KMS-11 (cell line): ENCODE results near the gene SLC66A3.

Experiments used
- H2AFZ ChIP-seq: fragments of 200-600 bp; sonication (generic); 2 replicates; pipeline ENCODE4 v1.6.1; 2016; ENCODE audit warnings: antibody characterized with exemption, mixed run types, low read depth
- H3K27ac ChIP-seq: fragments of 200-600 bp; sonication (generic); 2 replicates; pipeline ENCODE4 v1.6.1; 2016; ENCODE audit warnings: mild to moderate bottlenecking, mixed run types
- H3K27me3 ChIP-seq: fragments of 200-600 bp; sonication (generic); 2 replicates; pipeline ENCODE4 v1.6.1; 2017; ENCODE audit warnings: mild to moderate bottlenecking, low read depth, mixed run types, moderate library complexity; ENCODE audit not compliant: insufficient read depth
- H3K36me3 ChIP-seq: fragments of 200-600 bp; sonication (generic); 2 replicates; pipeline ENCODE4 v1.6.1; 2017; ENCODE audit warnings: mild to moderate bottlenecking, mixed run types; ENCODE audit not compliant: insufficient read depth
- H3K4me1 ChIP-seq: fragments of 200-600 bp; sonication (generic); 2 replicates; pipeline ENCODE4 v1.6.1; 2016; ENCODE audit warnings: mild to moderate bottlenecking, low read depth, mixed run types; ENCODE audit not compliant: poor library complexity, severe bottlenecking
- H3K4me2 ChIP-seq: fragments of 200-600 bp; sonication (generic); 2 replicates; pipeline ENCODE4 v1.7.0; 2016; ENCODE audit warnings: mild to moderate bottlenecking, mixed run types
- H3K4me3 ChIP-seq: fragments of 200-600 bp; sonication (generic); IDR thresholded peaks from 2 replicates; pipeline ENCODE4 v1.6.1; 2017; ENCODE audit warnings: low read depth, low read length, mixed read lengths; ENCODE audit not compliant: insufficient read depth
- H3K79me2 ChIP-seq: fragments of 200-600 bp; sonication (generic); 2 replicates; pipeline ENCODE4 v1.6.1; 2016; ENCODE audit warnings: low read depth, mixed run types; ENCODE audit not compliant: insufficient read depth
- H3K9ac ChIP-seq: fragments of 200-600 bp; sonication (generic); 2 replicates; pipeline ENCODE4 v1.6.1; 2016; ENCODE audit warnings: mild to moderate bottlenecking, mixed run types
- H4K20me1 ChIP-seq: fragments of 200-600 bp; sonication (generic); 2 replicates; pipeline ENCODE4 v1.6.1; 2016; ENCODE audit warnings: mild to moderate bottlenecking, mixed run types; ENCODE audit not compliant: insufficient read depth
- CTCF ChIP-seq: fragments of 200-600 bp; sonication (generic); conservative IDR thresholded peaks from 2 replicates; pipeline ENCODE4 v1.6.1; 2017; ENCODE audit warnings: low read depth, mild to moderate bottlenecking, antibody characterized with exemption, low read length, moderate library complexity, mixed read lengths

The SLC66A3 gene

GRCh38 chr2:11196246-11196645, 41.0 kb downstream of the SLC66A3 start:
- Histone ChIP-seq H2AFZ (no peak overlapping the region), H3K4me1 (no peaks in the 10 kb centered on the region), H3K36me3 (no peaks in the 10 kb centered on the region), H4K20me1 (no peaks in the 10 kb centered on the region; the same call in 1 of the 2 replicates), H3K4me2 (no peak overlapping the region), H3K4me3 (no peak overlapping the region), H3K27me3 (no peaks in the 10 kb centered on the region), H3K79me2 (no peaks in the 10 kb centered on the region), H3K9ac (no peak overlapping the region), H3K27ac (no peak overlapping the region)
- TF ChIP-seq CTCF: no peak

GRCh38 chr2:11200651-11201050, 45.4 kb downstream of the SLC66A3 start:
- no peaks in the 10 kb centered on the region for H3K79me2 ChIP-seq
- no peak overlapping the region for H3K27ac ChIP-seq
- no peaks in the 10 kb centered on the region for H4K20me1 ChIP-seq
- H3K4me2 ChIP-seq: no peak overlapping the region
- H3K4me3 ChIP-seq: no peak overlapping the region
- no peak for TF ChIP-seq CTCF
- H3K36me3 ChIP-seq: no peaks in the 10 kb centered on the region
- H3K4me1 ChIP-seq: no peaks in the 10 kb centered on the region
- H2AFZ ChIP-seq: no peak overlapping the region
- no peaks in the 10 kb centered on the region for H3K27me3 ChIP-seq
- no peak overlapping the region for H3K9ac ChIP-seq

- TF ChIP-seq CTCF: no peak
- no peak overlapping the region for H3K9ac ChIP-seq
- no peaks in the 10 kb centered on the region for H3K36me3 ChIP-seq
- H3K4me2 ChIP-seq: no peak overlapping the region
- H3K79me2 ChIP-seq: no peaks in the 10 kb centered on the region
- no peak overlapping the region for H3K4me3 ChIP-seq
- H2AFZ ChIP-seq: no peak overlapping the region
- no peaks in the 10 kb centered on the region for H3K27me3 ChIP-seq
- no peak overlapping the region for H3K27ac ChIP-seq
- no peaks in the 10 kb centered on the region for H3K4me1 ChIP-seq
- H4K20me1 ChIP-seq: no peaks in the 10 kb centered on the region
Measured at GRCh38 chr2:11201969-11202368, 46.7 kb downstream of the SLC66A3 start.

- Histone ChIP-seq H2AFZ (no peak overlapping the region), H3K27me3 (no peaks in the 10 kb centered on the region), H3K27ac (no peak overlapping the region), H4K20me1 (no peaks in the 10 kb centered on the region), H3K36me3 (no peaks in the 10 kb centered on the region), H3K4me3 (no peak overlapping the region), H3K79me2 (no peaks in the 10 kb centered on the region), H3K9ac (no peak overlapping the region), H3K4me2 (no peak overlapping the region), H3K4me1 (no peaks in the 10 kb centered on the region)
- no peak for TF ChIP-seq CTCF
Measured at GRCh38 chr2:11203480-11203879, 48.2 kb downstream of the SLC66A3 start.

- Histone ChIP-seq H3K79me2 (no peaks in the 10 kb centered on the region), H3K4me1 (no peaks in the 10 kb centered on the region), H3K27me3 (no peaks in the 10 kb centered on the region), H3K4me2 (no peak overlapping the region), H3K4me3 (no peak overlapping the region), H4K20me1 (no peaks in the 10 kb centered on the region), H3K27ac (no peak overlapping the region), H3K9ac (no peak overlapping the region), H3K36me3 (no peaks in the 10 kb centered on the region), H2AFZ (no peak overlapping the region)
- no peak for TF ChIP-seq CTCF
Measured at GRCh38 chr2:11208083-11208482, 52.8 kb downstream of the SLC66A3 start.
